ENCODE results near the gene NRAP. TPM values are rescaled to one million over a fixed set of nuclear protein-coding genes. Genes with fewer than 3 reads are reported as not detected.

The NRAP gene
- total and polyA plus RNA-seq, 2 of the 4 experiments (the other 2 are of a cell fraction): not detected

DNA sequence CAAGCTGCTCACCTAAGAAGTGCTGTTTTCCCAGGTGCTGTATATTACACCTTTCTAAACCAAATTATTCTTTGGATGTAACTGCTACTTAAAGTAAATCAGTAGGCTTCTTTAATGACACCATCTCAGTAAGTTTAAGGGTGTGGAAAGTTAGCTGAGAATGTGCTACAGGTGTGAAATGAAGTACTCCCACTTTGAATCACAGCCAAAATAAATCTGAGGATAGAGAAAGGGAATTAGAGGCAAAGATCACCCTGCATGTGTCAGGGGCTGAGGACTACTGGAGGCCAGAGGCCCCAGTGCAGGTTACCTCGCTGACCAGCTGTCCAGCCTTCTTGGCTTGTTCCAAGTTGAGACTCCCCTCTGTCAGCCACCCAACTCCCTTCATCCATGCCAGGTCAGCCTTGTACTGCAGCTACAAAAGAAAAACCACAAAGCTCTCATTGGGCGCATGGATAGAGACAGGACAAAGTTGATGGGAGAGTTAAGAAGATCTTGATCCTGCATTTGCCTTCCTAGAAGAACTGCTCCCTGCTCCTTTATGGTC, 35.2 kb downstream of the NRAP start:
- no peak overlapping the region for H2BK5ac ChIP-seq (ENCODE audit: low read depth, low read length, poor library complexity, severe bottlenecking)
- H3K14ac ChIP-seq (replicated peaks; ENCODE audit: low read depth, low read length): no peak overlapping the region
- no peak for DNase-seq

More for the DNA sequence above, 35.2 kb downstream of the NRAP start:
- dilution Hi-C loops (cut with HindIII; ENCODE audit: low sequenced_read_pairs, unreplicated experiment) (no loop called here), in situ Hi-C loops (cut with MboI; ENCODE audit: low sequenced_read_pairs) (no loop called here), intact Hi-C loops (cut with micrococcal nuclease) (no loop called here)
- H3K9me3 ChIP-seq (ENCODE audit: control insufficient read depth, insufficient read depth, low read length): no peaks in the 10 kb centered on the region
- H3K27me3 ChIP-seq (ENCODE audit: control insufficient read depth, insufficient read depth, low read length): peaks cover 13% of the 10 kb centered on the region
- H4K8ac ChIP-seq (ENCODE audit: low read depth in 2 of 2, low read length in 2 of 2): no peak overlapping the region
- H2BK20ac ChIP-seq (ENCODE audit: low read depth, low read length): no peak overlapping the region
- ATAC-seq (ENCODE audit: low read depth): no peak
- H4K20me1 ChIP-seq (ENCODE audit: insufficient read depth, low read length): no peaks in the 10 kb centered on the region
- H3K23ac ChIP-seq (ENCODE audit: low read depth, low read length): no peak overlapping the region
- CTCF ChIA-PET: no interaction called here
- H2BK120ac ChIP-seq (ENCODE audit: low read depth, low read length): no peak overlapping the region
- no peaks in the 10 kb centered on the region for H3K4me1 ChIP-seq (ENCODE audit: control insufficient read depth, insufficient read depth, low read length)
- no peak overlapping the region for H3K27ac ChIP-seq (ENCODE audit: insufficient read depth, low read length)
- TF ChIP-seq, protein P1, sequence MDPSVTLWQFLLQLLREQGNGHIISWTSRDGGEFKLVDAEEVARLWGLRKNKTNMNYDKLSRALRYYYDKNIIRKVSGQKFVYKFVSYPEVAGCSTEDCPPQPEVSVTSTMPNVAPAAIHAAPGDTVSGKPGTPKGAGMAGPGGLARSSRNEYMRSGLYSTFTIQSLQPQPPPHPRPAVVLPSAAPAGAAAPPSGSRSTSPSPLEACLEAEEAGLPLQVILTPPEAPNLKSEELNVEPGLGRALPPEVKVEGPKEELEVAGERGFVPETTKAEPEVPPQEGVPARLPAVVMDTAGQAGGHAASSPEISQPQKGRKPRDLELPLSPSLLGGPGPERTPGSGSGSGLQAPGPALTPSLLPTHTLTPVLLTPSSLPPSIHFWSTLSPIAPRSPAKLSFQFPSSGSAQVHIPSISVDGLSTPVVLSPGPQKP (IDR thresholded peaks at IDR 0.05; ENCODE audit: borderline replicate concordance, low read depth, low read length): no peak
- TF ChIP-seq SMC3 (IDR thresholded peaks at IDR 0.05; ENCODE audit: low read depth, low read length) (no peak), RAD21 (IDR thresholded peaks at IDR 0.05; ENCODE audit: low read length) (no peak), POLR2A (IDR thresholded peaks at IDR 0.05; ENCODE audit: low read depth, low read length) (no peak), FOS (IDR thresholded peaks at IDR 0.05; ENCODE audit: low read depth, low read length) (no peak), MAFK (IDR thresholded peaks at IDR 0.05; ENCODE audit: low read depth, low read length) (no peak), MXI1 (IDR thresholded peaks at IDR 0.05; ENCODE audit: borderline replicate concordance, low read depth, low read length) (no peak), CTCF (conservative IDR thresholded peaks at IDR 0.05; ENCODE audit: low read depth, low read length) (no peak), NFE2L2 (IDR thresholded peaks at IDR 0.05; ENCODE audit: low read depth, low read length) (no peak), CHD1 (IDR thresholded peaks at IDR 0.05; ENCODE audit: low read depth, low read length) (no peak), BHLHE40 (IDR thresholded peaks at IDR 0.05; ENCODE audit: low read depth, low read length) (no peak), RFX5 (IDR thresholded peaks at IDR 0.05; ENCODE audit: low read depth, low read length) (no peak), MAZ (IDR thresholded peaks at IDR 0.05; ENCODE audit: borderline replicate concordance, low read depth, low read length) (no peak), CEBPB (IDR thresholded peaks at IDR 0.05; ENCODE audit: low read depth, low read length) (no peak), RCOR1 (IDR thresholded peaks at IDR 0.05; ENCODE audit: insufficient replicate concordance, low read length) (no peak)
- TF ChIP-seq, protein P2, sequence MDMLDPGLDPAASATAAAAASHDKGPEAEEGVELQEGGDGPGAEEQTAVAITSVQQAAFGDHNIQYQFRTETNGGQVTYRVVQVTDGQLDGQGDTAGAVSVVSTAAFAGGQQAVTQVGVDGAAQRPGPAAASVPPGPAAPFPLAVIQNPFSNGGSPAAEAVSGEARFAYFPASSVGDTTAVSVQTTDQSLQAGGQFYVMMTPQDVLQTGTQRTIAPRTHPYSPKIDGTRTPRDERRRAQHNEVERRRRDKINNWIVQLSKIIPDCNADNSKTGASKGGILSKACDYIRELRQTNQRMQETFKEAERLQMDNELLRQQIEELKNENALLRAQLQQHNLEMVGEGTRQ (IDR thresholded peaks at IDR 0.05; ENCODE audit: low read depth, low read length): no peak
- no peak overlapping the region for H3K56ac ChIP-seq (ENCODE audit: extremely low read depth, insufficient read depth, low read length)
- H2AK9ac ChIP-seq (replicated peaks; ENCODE audit: low read depth, low read length, poor library complexity): no peak overlapping the region
- WGBS, 2 experiments (ENCODE audit: extremely low coverage in 2 of 2, insufficient read length in 1 of 2): no CpG with 5 or more reads among the region's 2 CpGs
- no peak overlapping the region for H3K18ac ChIP-seq (ENCODE audit: low read depth, low read length)
- no peak overlapping the region for H3K4me2 ChIP-seq (ENCODE audit: low read depth, low read length)
- no peak overlapping the region for H3K4me3 ChIP-seq (ENCODE audit: insufficient read depth, low read depth, low read length)
- BruUV-seq (replicated peaks): no TSS peak
- no peak overlapping the region for H4K5ac ChIP-seq (ENCODE audit: low read depth, low read length)
- H3K4ac ChIP-seq (ENCODE audit: low read depth, low read length): no peak overlapping the region
- no peaks in the 10 kb centered on the region for H3K36me3 ChIP-seq (ENCODE audit: control insufficient read depth, insufficient read depth, low read length)
- H2AK5ac ChIP-seq (ENCODE audit: low read depth, low read length): no peak overlapping the region
- no peak overlapping the region for H3K9ac ChIP-seq (ENCODE audit: low read depth, low read length)
- H3K79me1 ChIP-seq (ENCODE audit: low read depth in 1 of 2, low read length in 2 of 2): no peaks in the 10 kb centered on the region
- no peak overlapping the region for H2AFZ ChIP-seq (replicated peaks; ENCODE audit: low read length, poor library complexity)
- no peaks in the 10 kb centered on the region for H3K9me1 ChIP-seq (ENCODE audit: insufficient read depth, low read length)
- no peak overlapping the region for H4K91ac ChIP-seq (ENCODE audit: insufficient read depth, low read depth, low read length)
- H2BK15ac ChIP-seq (ENCODE audit: low read depth, low read length): no peak overlapping the region
- POLR2A ChIA-PET (ENCODE audit: unreplicated experiment): no interaction called here
